Ishikawa (cell line): ENCODE results near the gene CAPZB.

ENCODE experiments used
- CEBPB ChIP-seq: IDR thresholded peaks from 2 replicates; pipeline ENCODE4 v1.6.1; 2012
- CREB1 ChIP-seq: IDR thresholded peaks from 2 replicates; pipeline ENCODE4 v1.6.1; 2012; ENCODE audit warnings: low read depth
- EGR1 ChIP-seq: IDR thresholded peaks from 2 replicates; pipeline ENCODE4 v1.6.1; 2012
- EP300 ChIP-seq: IDR thresholded peaks from 2 replicates; pipeline ENCODE4 v1.6.1; 2012; ENCODE audit warnings: borderline replicate concordance
- FOXM1 ChIP-seq: IDR thresholded peaks from 2 replicates; pipeline ENCODE4 v1.6.1; 2012; ENCODE audit warnings: low read depth, borderline replicate concordance
- MAX ChIP-seq: IDR thresholded peaks from 2 replicates; pipeline ENCODE4 v1.6.1; 2012
- NFIC ChIP-seq: IDR thresholded peaks from 2 replicates; pipeline ENCODE4 v1.6.1; 2012
- RAD21 ChIP-seq: IDR thresholded peaks from 2 replicates; pipeline ENCODE4 v1.6.1; 2012; ENCODE audit warnings: low read depth
- TAF1 ChIP-seq: IDR thresholded peaks from 2 replicates; pipeline ENCODE4 v1.6.1; 2012; ENCODE audit warnings: low read depth, mild to moderate bottlenecking
- TCF12 ChIP-seq: IDR thresholded peaks from 2 replicates; pipeline ENCODE4 v1.6.1; 2012; ENCODE audit warnings: low read depth
- TEAD4 ChIP-seq: IDR thresholded peaks from 2 replicates; pipeline ENCODE4 v1.6.1; 2012
- YY1 ChIP-seq: IDR thresholded peaks from 2 replicates; pipeline ENCODE4 v1.6.1; 2012; ENCODE audit warnings: low read depth
- ZBTB7A ChIP-seq: IDR thresholded peaks from 2 replicates; pipeline ENCODE4 v1.6.1; 2012; ENCODE audit warnings: low read depth
- TF ChIP-seq, protein P1 (sequence below): IDR thresholded peaks from 2 replicates; pipeline ENCODE4 v1.6.1; 2012
- TF ChIP-seq, protein P2 (sequence below): IDR thresholded peaks from 2 replicates; pipeline ENCODE4 v1.6.1; 2012; ENCODE audit warnings: low read depth, mild to moderate bottlenecking

CAPZB gene

DNA sequence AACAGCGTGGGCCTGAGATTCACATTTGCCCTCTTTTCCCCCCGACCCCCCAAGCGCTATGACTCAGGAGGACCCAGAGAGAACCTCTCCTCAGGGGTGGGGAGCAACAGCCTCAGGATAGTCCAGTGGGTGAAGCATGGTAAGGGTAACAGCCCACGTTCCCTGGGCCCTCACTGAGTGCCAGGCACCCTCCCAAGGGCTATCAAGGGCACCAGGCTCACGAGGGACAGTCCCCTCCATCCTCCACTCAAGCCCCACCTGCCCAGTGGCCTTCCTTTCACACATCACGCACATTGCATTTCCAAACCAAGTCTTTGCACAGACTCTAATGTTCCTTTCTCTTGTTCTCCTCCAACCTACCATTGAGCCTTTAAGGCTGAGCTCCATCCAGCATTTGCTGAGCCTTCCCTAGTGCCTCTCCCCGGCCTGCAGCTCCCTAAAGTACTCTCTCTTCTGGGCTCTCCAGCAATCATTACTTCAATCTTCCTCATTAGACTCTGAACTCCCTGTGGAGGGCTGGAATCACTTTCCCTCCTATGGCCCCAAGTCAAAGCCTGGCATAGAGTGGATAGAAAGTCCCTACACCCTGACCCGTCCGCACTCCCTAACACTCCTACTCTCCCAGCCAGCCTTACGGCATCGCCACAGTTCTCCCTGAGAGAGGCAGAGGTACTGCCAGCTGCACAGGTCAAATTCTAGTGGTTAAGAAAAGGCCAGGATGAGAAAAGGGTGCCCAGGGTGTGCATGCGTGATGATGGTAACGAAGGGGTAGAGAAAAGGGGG is 174.4 kb downstream of the CAPZB start:
- TF ChIP-seq CEBPB (no peak), MAX (no peak), TEAD4 (no peak), TCF12 (no peak), EGR1 (no peak), CREB1 (no peak), FOXM1 (no peak), YY1 (no peak)
- TF ChIP-seq, protein P1, sequence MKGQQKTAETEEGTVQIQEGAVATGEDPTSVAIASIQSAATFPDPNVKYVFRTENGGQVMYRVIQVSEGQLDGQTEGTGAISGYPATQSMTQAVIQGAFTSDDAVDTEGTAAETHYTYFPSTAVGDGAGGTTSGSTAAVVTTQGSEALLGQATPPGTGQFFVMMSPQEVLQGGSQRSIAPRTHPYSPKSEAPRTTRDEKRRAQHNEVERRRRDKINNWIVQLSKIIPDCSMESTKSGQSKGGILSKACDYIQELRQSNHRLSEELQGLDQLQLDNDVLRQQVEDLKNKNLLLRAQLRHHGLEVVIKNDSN: no peak
- TF ChIP-seq, protein P2, sequence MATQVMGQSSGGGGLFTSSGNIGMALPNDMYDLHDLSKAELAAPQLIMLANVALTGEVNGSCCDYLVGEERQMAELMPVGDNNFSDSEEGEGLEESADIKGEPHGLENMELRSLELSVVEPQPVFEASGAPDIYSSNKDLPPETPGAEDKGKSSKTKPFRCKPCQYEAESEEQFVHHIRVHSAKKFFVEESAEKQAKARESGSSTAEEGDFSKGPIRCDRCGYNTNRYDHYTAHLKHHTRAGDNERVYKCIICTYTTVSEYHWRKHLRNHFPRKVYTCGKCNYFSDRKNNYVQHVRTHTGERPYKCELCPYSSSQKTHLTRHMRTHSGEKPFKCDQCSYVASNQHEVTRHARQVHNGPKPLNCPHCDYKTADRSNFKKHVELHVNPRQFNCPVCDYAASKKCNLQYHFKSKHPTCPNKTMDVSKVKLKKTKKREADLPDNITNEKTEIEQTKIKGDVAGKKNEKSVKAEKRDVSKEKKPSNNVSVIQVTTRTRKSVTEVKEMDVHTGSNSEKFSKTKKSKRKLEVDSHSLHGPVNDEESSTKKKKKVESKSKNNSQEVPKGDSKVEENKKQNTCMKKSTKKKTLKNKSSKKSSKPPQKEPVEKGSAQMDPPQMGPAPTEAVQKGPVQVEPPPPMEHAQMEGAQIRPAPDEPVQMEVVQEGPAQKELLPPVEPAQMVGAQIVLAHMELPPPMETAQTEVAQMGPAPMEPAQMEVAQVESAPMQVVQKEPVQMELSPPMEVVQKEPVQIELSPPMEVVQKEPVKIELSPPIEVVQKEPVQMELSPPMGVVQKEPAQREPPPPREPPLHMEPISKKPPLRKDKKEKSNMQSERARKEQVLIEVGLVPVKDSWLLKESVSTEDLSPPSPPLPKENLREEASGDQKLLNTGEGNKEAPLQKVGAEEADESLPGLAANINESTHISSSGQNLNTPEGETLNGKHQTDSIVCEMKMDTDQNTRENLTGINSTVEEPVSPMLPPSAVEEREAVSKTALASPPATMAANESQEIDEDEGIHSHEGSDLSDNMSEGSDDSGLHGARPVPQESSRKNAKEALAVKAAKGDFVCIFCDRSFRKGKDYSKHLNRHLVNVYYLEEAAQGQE: no peak

DNA sequence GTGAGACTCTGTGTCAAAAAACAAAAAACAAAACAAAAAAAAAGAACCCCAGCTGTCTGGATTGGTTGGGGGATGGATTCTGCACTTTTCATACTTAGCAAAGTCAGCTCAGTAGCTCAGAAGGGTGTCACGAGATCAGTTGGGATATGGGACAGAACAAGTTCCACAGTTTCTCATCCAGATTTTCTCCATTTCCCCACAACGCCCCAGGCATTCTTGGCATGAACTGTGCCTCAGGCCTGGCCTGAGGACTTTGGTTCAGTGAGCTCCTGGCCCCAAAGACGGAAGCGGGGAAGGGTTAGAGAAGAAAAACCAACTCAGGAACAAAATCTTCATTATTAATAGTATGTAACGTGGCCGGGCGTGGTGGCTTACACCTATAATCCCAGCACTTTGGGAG is 175.3 kb downstream of the CAPZB start:
- TF ChIP-seq TCF12 (no peak), EGR1 (no peak), NFIC (no peak), FOXM1 (no peak), CEBPB (no peak), TAF1 (no peak), YY1 (no peak), RAD21 (no peak)
- TF ChIP-seq, protein P2: no peak

- TF ChIP-seq CEBPB: no peak
- TF ChIP-seq, protein P1: no peak
- TF ChIP-seq ZBTB7A: no peak
- TF ChIP-seq EP300: no peak
- no peak for TF ChIP-seq TEAD4
- TF ChIP-seq TCF12: no peak
- TF ChIP-seq, protein P2: no peak
- TF ChIP-seq RAD21: no peak
- TF ChIP-seq TAF1: no peak
- TF ChIP-seq EGR1: no peak
- no peak for TF ChIP-seq YY1
- TF ChIP-seq MAX: no peak
- TF ChIP-seq NFIC: no peak
These were observed 176.1 kb downstream of the CAPZB start for GRCh38 chr1:19309123-19309813.

DNA sequence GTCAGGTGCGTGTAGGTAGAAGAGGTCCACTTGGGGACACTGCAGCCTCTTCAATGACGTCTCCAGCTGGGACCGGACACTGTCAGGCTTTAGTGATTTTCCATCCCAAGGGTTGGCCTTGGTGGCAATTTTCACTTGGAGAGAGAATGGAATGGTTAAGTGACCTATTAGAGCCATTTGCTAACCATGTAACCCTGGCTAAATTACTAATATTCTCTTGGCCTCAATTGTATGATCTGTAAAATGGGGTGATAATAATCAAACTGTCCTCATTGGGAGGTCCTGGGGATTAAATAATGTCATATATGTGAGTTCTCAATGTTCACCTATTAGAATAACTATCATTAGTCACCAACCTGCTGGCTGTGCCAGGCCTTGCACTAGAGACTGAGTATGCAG is 176.8 kb downstream of the CAPZB start:
- TF ChIP-seq RAD21: no peak
- TF ChIP-seq TEAD4: no peak
- TF ChIP-seq, protein P1: no peak
- TF ChIP-seq TAF1: no peak
- no peak for TF ChIP-seq FOXM1
- no peak for TF ChIP-seq NFIC
- TF ChIP-seq CEBPB: no peak
- TF ChIP-seq, protein P2: no peak
- TF ChIP-seq MAX: no peak
- TF ChIP-seq ZBTB7A: no peak
- TF ChIP-seq TCF12: no peak
- no peak for TF ChIP-seq YY1
- no peak for TF ChIP-seq CREB1
